HS-27A (cell line): ENCODE data around the gene FRK.

Experiments used
- DNase-seq: peaks from one replicate; pipeline ENCODE4 v3.0.0-alpha.2; 2012; ENCODE audit warnings: low read depth, missing footprints

FRK gene

GRCh38 chr6:116035616-116036015, 25.1 kb downstream of the FRK start:
- no peak for DNase-seq

- DNase-seq = no peak
Measured at GRCh38 chr6:116034327-116034726, 26.4 kb downstream of the FRK start.

GRCh38 chr6:116033687-116034303, 26.9 kb downstream of the FRK start:
- DNase-seq = no peak

GRCh38 chr6:116030770-116031169, 29.9 kb downstream of the FRK start:
- no peak for DNase-seq

GRCh38 chr6:116029535-116029934, 31.2 kb downstream of the FRK start:
- no peak for DNase-seq

- no peak for DNase-seq
Measured at GRCh38 chr6:116028233-116028632, 32.5 kb downstream of the FRK start.

GRCh38 chr6:116027801-116028200, 32.9 kb downstream of the FRK start:
- DNase-seq = no peak

GRCh38 chr6:116025405-116025804, 35.3 kb downstream of the FRK start:
- DNase-seq = no peak

GRCh38 chr6:116022841-116023445, 37.7 kb downstream of the FRK start:
- no peak for DNase-seq

GRCh38 chr6:116020738-116021137, 40.0 kb downstream of the FRK start:
- DNase-seq = no peak

GRCh38 chr6:116019428-116019827, 41.3 kb downstream of the FRK start:
- DNase-seq = no peak

GRCh38 chr6:116018976-116019375, 41.7 kb downstream of the FRK start:
- DNase-seq = no peak

GRCh38 chr6:116017546-116018295, 43.0 kb downstream of the FRK start:
- no peak for DNase-seq

GRCh38 chr6:116016846-116017545, 43.7 kb downstream of the FRK start:
- DNase-seq = no peak

- no peak for DNase-seq
Measured at GRCh38 chr6:116015983-116016382, 44.7 kb downstream of the FRK start.

- no peak for DNase-seq
Measured at GRCh38 chr6:116015561-116015960, 45.1 kb downstream of the FRK start.

- DNase-seq = no peak
Measured at GRCh38 chr6:116012951-116013350, 47.7 kb downstream of the FRK start.

- no peak for DNase-seq
Measured at GRCh38 chr6:116012471-116012949, 48.2 kb downstream of the FRK start.

GRCh38 chr6:116011520-116011919, 49.2 kb downstream of the FRK start:
- DNase-seq = no peak

- DNase-seq = no peak
Measured at GRCh38 chr6:116010790-116011401, 49.8 kb downstream of the FRK start.

- no peak for DNase-seq
Measured at GRCh38 chr6:116010386-116010785, 50.3 kb downstream of the FRK start.
